Activated CD8-positive, alpha-beta memory T cell treated with anti-CD3 and anti-CD28 coated beads, Interleukin-2, amount 50 U/mL, for 1 hour (primary cell): ENCODE data around the gene RAB9A.
"Not testable (repeated sequence)": the region's sequence is repeated elsewhere in the genome, so short reads cannot be mapped to it uniquely, and the experiment has no call there.

ENCODE experiments used
- DNase-seq: peaks from one replicate; pipeline ENCODE4 v3.0.0-alpha.2; 2020; ENCODE audit errors: extremely low read depth

The RAB9A gene

GRCh38 chrX:13700380-13700779 lies 11.5 kb downstream of the RAB9A start:
- no peak for DNase-seq

- no peak for DNase-seq
These were observed 13.3 kb downstream of the RAB9A start for GRCh38 chrX:13702111-13702789.

GRCh38 chrX:13703135-13703534 lies 14.2 kb downstream of the RAB9A start:
- DNase-seq, result no peak

- DNase-seq, result no peak
These were observed 14.7 kb downstream of the RAB9A start for GRCh38 chrX:13703589-13703988.

GRCh38 chrX:13711141-13711540 lies 22.2 kb downstream of the RAB9A start:
- no peak for DNase-seq

- DNase-seq, result no peak
These were observed 27.5 kb downstream of the RAB9A start for GRCh38 chrX:13716455-13716854.

- DNase-seq, result no peak
These were observed 28.0 kb downstream of the RAB9A start for GRCh38 chrX:13716905-13717304.

- DNase-seq, result no peak
These were observed 29.0 kb downstream of the RAB9A start for GRCh38 chrX:13717700-13718472.

GRCh38 chrX:13719192-13719856 lies 30.4 kb downstream of the RAB9A start:
- DNase-seq, result no peak

- DNase-seq, result no peak
These were observed 32.4 kb downstream of the RAB9A start for GRCh38 chrX:13721371-13721770.

GRCh38 chrX:13721819-13722519 lies 33.0 kb downstream of the RAB9A start:
- no peak for DNase-seq

- not testable (repeated sequence) for DNase-seq
These were observed 36.0 kb downstream of the RAB9A start for GRCh38 chrX:13724878-13725277.

- not testable (repeated sequence) for DNase-seq
These were observed 37.7 kb downstream of the RAB9A start for GRCh38 chrX:13726583-13726982.

- DNase-seq, result not testable (repeated sequence)
These were observed 41.6 kb downstream of the RAB9A start for GRCh38 chrX:13730523-13730922.

GRCh38 chrX:13732246-13733067 lies 43.5 kb downstream of the RAB9A start:
- DNase-seq, result no peak

GRCh38 chrX:13733506-13733905 lies 44.6 kb downstream of the RAB9A start:
- DNase-seq, result no peak

GRCh38 chrX:13734278-13735172 lies 45.6 kb downstream of the RAB9A start, which contains the start of the genes OFD1 and TRAPPC2:
Gene OFD1, plus strand, starts transcription at chrX:13734748. Its CDS starts 324 bp downstream, at chrX:13735072.
Gene TRAPPC2, minus strand, starts transcription at chrX:13734620. Its CDS starts 14,657 bp downstream, at chrX:13719963.
- peak; percentile 84 for DNase-seq

GRCh38 chrX:13741695-13742094 lies 52.8 kb downstream of the RAB9A start:
- DNase-seq, result no peak

GRCh38 chrX:13742397-13743176 lies 53.7 kb downstream of the RAB9A start:
- no peak for DNase-seq
